Suppressor macrophage treated with lipopolysaccharide for 1 hour (primary cell): ENCODE results near the gene NFIA.
"Not testable (repeated sequence)": the region's sequence is repeated elsewhere in the genome, so short reads cannot be mapped to it uniquely, and the experiment has no call there.

Experiments used
- DNase-seq, 3 donors: peaks; one replicate each; pipeline ENCODE4 v3.0.0-alpha.2; 2020 to 2022

The NFIA gene

GRCh38 chr1:61061601-61062000 is 20.8 kb upstream of the NFIA start:
- not testable (repeated sequence) for DNase-seq

- DNase-seq = no peak
These were observed 17.7 kb upstream of the NFIA start for GRCh38 chr1:61064673-61065072.

- DNase-seq = no peak
These were observed 14.8 kb upstream of the NFIA start for GRCh38 chr1:61067446-61068019.

- DNase-seq = no peak
These were observed 12.3 kb upstream of the NFIA start for GRCh38 chr1:61070054-61070453.

GRCh38 chr1:61071205-61072130 is 10.9 kb upstream of the NFIA start:
- DNase-seq = no peak

- DNase-seq = no peak
These were observed 8.5 kb upstream of the NFIA start for GRCh38 chr1:61073871-61074270.

- DNase-seq = not testable (repeated sequence)
These were observed 6.5 kb upstream of the NFIA start for GRCh38 chr1:61075833-61076232.

- peak; percentile 71 to 75 (median 72) for DNase-seq
These were observed 5.4 kb upstream of the NFIA start for GRCh38 chr1:61076728-61077675.

- peak; percentile 96 to 100 (median 99) for DNase-seq
These were observed 4.5 kb upstream of the NFIA start for GRCh38 chr1:61077676-61078541.

- DNase-seq = peak in 1 of 3 donors; percentile 25
These were observed 3.6 kb upstream of the NFIA start for GRCh38 chr1:61078618-61079295.

- DNase-seq = no peak
These were observed 3.0 kb upstream of the NFIA start for GRCh38 chr1:61079296-61079897.

- peak; percentile 47 to 67 (median 52) for DNase-seq
These were observed 2.4 kb upstream of the NFIA start for GRCh38 chr1:61079898-61080336.

GRCh38 chr1:61080413-61081143 is 1.8 kb upstream of the NFIA start:
- no peak for DNase-seq

GRCh38 chr1:61081144-61081685 is 1.1 kb upstream of the NFIA start:
- DNase-seq = no peak

- DNase-seq = peak in 1 of 3 donors; percentile 28
These were observed 563 bp upstream of the NFIA start for GRCh38 chr1:61081686-61082310.

GRCh38 chr1:61083013-61083806 is 849 bp downstream of the NFIA start:
- peak; percentile 45 to 75 (median 62) for DNase-seq

GRCh38 chr1:61083807-61084440 is 1.6 kb downstream of the NFIA start:
- no peak for DNase-seq

GRCh38 chr1:61084491-61085031 is 2.2 kb downstream of the NFIA start:
- no peak for DNase-seq
